Measurements from ENCODE around the gene TGIF1. TPM values are rescaled to one million over a fixed set of nuclear protein-coding genes. Genes with fewer than 3 reads are reported as not detected.

The TGIF1 gene
- total and polyA plus RNA-seq, 2 experiments from 2014 or later: 41.2 to 62.7 TPM

DNA sequence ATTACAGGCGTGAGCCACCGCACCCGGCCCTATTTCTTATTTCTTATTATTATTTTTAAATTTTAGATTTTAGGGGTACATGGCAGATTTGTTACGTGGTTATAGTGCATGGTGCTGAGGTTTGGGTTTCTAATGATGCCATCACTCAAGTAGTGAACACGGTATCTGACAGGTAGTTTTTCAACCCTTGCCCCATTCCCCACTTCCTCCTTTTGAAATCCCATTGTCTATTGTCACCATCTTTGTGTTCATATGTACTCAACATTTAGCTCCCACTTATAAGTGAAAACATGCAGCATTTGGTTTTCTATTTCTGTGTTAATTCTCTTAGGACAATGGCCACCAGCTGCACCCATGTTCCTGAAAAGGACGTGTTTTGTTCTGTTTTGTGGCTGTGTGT lies 39.5 kb downstream of the TGIF1 start:
- no peak overlapping the region for H3K4me3 ChIP-seq
- H3K36me3 ChIP-seq: no peaks in the 10 kb centered on the region
- DNase-seq (ENCODE audit: low read depth in 1 of 2, low spot score in 1 of 2): no peak
- TF ChIP-seq, protein P1, sequence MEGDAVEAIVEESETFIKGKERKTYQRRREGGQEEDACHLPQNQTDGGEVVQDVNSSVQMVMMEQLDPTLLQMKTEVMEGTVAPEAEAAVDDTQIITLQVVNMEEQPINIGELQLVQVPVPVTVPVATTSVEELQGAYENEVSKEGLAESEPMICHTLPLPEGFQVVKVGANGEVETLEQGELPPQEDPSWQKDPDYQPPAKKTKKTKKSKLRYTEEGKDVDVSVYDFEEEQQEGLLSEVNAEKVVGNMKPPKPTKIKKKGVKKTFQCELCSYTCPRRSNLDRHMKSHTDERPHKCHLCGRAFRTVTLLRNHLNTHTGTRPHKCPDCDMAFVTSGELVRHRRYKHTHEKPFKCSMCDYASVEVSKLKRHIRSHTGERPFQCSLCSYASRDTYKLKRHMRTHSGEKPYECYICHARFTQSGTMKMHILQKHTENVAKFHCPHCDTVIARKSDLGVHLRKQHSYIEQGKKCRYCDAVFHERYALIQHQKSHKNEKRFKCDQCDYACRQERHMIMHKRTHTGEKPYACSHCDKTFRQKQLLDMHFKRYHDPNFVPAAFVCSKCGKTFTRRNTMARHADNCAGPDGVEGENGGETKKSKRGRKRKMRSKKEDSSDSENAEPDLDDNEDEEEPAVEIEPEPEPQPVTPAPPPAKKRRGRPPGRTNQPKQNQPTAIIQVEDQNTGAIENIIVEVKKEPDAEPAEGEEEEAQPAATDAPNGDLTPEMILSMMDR (IDR thresholded peaks at IDR 0.05; ENCODE audit: low read depth, low read length): no peak
- H3K27ac ChIP-seq: no peak overlapping the region
- no peaks in the 10 kb centered on the region for H3K9me3 ChIP-seq (ENCODE audit: low read depth)
- H3K27me3 ChIP-seq: no peaks in the 10 kb centered on the region
- H3K4me1 ChIP-seq (ENCODE audit: low read depth): no peaks in the 10 kb centered on the region

DNA sequence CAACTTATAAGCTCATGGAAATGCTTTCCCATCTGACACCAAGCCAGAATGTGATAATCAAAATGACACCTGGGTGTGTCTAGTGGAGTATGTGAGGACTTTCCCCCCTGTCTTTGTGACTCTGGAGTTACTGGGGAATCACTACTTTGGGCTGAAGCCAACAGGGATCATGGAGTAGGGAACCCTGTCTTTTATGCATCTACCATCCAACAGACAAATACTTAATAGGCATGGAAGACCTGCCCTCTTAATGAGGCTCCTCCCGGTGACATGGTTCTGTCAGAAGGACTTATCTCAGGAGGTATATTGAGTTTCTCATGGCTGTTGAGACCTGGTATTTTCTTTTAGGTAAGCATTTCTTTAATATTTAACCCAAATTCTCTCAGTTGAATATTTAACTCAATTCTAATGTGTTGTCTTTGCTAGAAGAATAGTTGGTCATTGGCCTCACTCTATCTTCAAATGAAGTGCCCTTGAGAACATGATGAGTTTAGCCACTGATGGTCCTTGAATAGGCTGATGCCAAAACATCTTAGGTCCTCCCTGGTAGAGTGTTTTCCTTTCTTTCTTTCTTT lies 42.1 kb downstream of the TGIF1 start:
- Histone ChIP-seq H3K9me3 (ENCODE audit: low read depth) (no peaks in the 10 kb centered on the region), H3K36me3 (no peaks in the 10 kb centered on the region), H3K27me3 (no peaks in the 10 kb centered on the region), H3K4me1 (ENCODE audit: low read depth) (no peaks in the 10 kb centered on the region), H3K4me3 (no peak overlapping the region), H3K27ac (no peak overlapping the region)
- TF ChIP-seq, protein P1 (IDR thresholded peaks at IDR 0.05; ENCODE audit: low read depth, low read length): no peak
- no peak for DNase-seq (ENCODE audit: low read depth in 1 of 2, low spot score in 1 of 2)

DNA sequence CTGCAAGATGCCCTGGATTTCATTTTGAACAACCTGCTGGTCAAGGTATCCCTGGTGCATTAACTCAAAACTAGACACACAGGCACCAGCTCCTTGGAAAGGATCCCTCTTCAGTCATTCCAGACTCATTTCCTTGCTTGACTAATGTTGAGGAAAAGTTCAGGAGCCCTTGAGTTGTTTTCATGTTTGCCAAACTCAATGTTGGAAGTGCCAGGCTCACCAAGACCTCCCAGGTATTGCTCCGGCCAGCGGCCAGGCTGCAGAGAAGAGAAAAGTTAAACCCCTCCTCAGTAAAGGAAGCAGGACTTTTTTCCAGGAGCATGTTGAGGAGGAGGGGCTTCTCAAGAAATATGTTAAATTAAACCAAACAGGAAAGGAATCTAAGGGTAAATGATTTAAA lies 42.7 kb downstream of the TGIF1 start:
- Histone ChIP-seq H3K36me3 (no peaks in the 10 kb centered on the region), H3K27ac (no peak overlapping the region), H3K9me3 (ENCODE audit: low read depth) (no peaks in the 10 kb centered on the region), H3K27me3 (no peaks in the 10 kb centered on the region), H3K4me1 (ENCODE audit: low read depth) (no peaks in the 10 kb centered on the region), H3K4me3 (no peak overlapping the region)
- TF ChIP-seq, protein P1 (IDR thresholded peaks at IDR 0.05; ENCODE audit: low read depth, low read length): no peak
- no peak for DNase-seq (ENCODE audit: low read depth in 1 of 2, low spot score in 1 of 2)

DNA sequence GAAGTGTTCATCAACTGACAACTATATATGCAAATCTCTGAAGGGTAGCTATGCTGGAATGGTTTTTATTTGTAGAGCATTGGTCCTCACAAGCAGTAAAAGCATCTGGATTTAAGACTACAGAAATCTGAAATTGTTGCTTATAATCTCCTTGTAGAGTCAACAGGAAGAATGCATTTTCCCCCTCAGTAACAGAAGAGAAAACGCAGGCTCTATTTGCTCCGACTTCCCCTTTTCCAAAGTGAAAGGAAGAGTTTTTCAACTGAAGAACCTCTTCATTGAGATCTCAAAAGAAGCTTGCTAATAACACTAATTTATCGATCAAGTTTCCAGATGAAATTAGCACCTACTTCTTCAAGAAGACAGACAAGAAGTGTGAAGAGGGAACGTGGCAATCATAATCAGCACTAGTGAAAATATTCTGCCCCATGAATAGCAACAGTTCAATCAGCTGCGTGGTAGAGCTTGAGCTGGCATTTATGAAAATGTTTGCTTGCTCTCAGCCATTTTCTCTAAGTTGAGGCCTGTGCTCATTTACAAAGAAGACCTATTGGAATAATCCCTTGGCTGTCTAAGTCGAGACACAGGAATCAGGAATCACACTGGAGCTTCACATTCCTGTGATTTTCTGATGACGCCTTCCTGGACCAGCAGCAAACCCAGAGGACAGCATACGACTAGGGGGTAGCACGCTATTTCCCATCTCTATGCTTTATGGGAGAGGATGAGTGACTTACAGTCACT lies 43.7 kb downstream of the TGIF1 start:
- Histone ChIP-seq H3K4me1 (ENCODE audit: low read depth) (no peaks in the 10 kb centered on the region), H3K9me3 (ENCODE audit: low read depth) (no peaks in the 10 kb centered on the region), H3K27ac (no peak overlapping the region), H3K36me3 (no peaks in the 10 kb centered on the region), H3K27me3 (peaks cover 7% of the 10 kb centered on the region), H3K4me3 (no peak overlapping the region)
- TF ChIP-seq, protein P1 (IDR thresholded peaks at IDR 0.05; ENCODE audit: low read depth, low read length): no peak
- no peak for DNase-seq (ENCODE audit: low read depth in 1 of 2, low spot score in 1 of 2)

DNA sequence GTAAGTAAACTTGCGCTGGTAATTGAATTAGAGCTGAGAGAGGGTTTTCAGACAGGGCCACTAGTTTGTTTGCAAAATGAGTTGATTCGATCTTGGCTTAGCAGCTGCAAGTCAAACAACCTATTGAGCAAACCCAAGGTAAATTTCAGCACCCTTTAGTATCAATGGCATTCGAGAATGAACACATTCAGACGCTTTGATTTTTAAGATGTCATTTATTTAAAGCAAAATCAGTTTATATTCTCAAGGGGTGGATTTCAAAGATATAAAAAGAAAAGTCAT lies 44.2 kb downstream of the TGIF1 start:
- TF ChIP-seq, protein P1 (IDR thresholded peaks at IDR 0.05; ENCODE audit: low read depth, low read length): no peak
- DNase-seq (ENCODE audit: low read depth in 1 of 2, low spot score in 1 of 2): no peak
- Histone ChIP-seq H3K36me3 (no peaks in the 10 kb centered on the region), H3K27ac (no peak overlapping the region), H3K4me1 (ENCODE audit: low read depth) (no peaks in the 10 kb centered on the region), H3K27me3 (peaks cover 11% of the 10 kb centered on the region), H3K9me3 (ENCODE audit: low read depth) (no peaks in the 10 kb centered on the region), H3K4me3 (no peak overlapping the region)

All from cardiac muscle cell (in vitro differentiated cells and primary cell).